Uterus (tissue), 4 donors: ENCODE results near the gene UROC1. TPM values are rescaled to one million over a fixed set of nuclear protein-coding genes. Genes with fewer than 3 reads are reported as not detected.

Source experiments
- DNase-seq, 2 donors: peaks; one replicate each; pipeline ENCODE4 v3.0.0-alpha.2; 2019 to 2020
- H3K27ac ChIP-seq, 2 donors: fragments of 200-600 bp; sonication (generic); 1 replicate in 1 of 2; 2 replicates in 1 of 2; pipeline ENCODE4 v1.5.1; 2016 to 2018
- H3K27me3 ChIP-seq, 2 donors: fragments of 200-600 bp; sonication (generic); one replicate each; pipeline ENCODE4 v1.5.1; 2018 to 2019; ENCODE audit warnings: control low read depth in 1 of 2
- H3K36me3 ChIP-seq, 2 donors: fragments of 200-600 bp; sonication (generic); one replicate each; pipeline ENCODE4 v1.5.1; 2019; ENCODE audit warnings: control low read depth in 1 of 2
- H3K4me1 ChIP-seq, 2 donors: fragments of 200-600 bp; sonication (generic); one replicate each; pipeline ENCODE4 v1.5.1; 2018 to 2019; ENCODE audit warnings: control low read depth in 1 of 2
- H3K4me3 ChIP-seq, 2 donors: fragments of 200-600 bp; sonication (generic); 1 replicate in 1 of 2; 2 replicates in 1 of 2; pipeline ENCODE4 v1.5.1; 2018 to 2019; ENCODE audit warnings: mild to moderate bottlenecking in 1 of 2
- H3K9me3 ChIP-seq, 2 donors: fragments of 200-600 bp; sonication (generic); one replicate each; pipeline ENCODE4 v1.5.1; 2019; ENCODE audit warnings: control low read depth in 1 of 2
- POLR2A ChIP-seq, 2 donors: fragments of 450-650 bp; IDR thresholded peaks; one replicate each; pipeline ENCODE4 v1.6.1; 2016; ENCODE audit warnings: antibody characterized with exemption in 2 of 2, mild to moderate bottlenecking in 1 of 2, moderate library complexity in 1 of 2
- intact Hi-C: fragments of 100-400 bp; cut with DNase I; formaldehyde crosslinking; loops from one replicate; pipeline ENCODE4 v1.15.1; 2023; ENCODE audit warnings: low total_unique reads
- total RNA-seq, 4 donors: library from RNA; depleted of rRNA in 3 of 4; stranded (reverse); fragments of >200 nt in 3 of 4; gene quantifications; one replicate each; pipeline versions ENCODE4 v1.1.0 to v1.2.4, GENCODE V29; 2014 to 2023
- TF ChIP-seq, protein P1 (sequence below), 4 experiments: fragments of 200-600 bp in 2 of 4; fragments of 450-650 bp in 2 of 4; sonication (generic) in 2 of 4; IDR thresholded peaks; one replicate each; pipeline ENCODE4 v1.5.1; 2016 to 2019; ENCODE audit warnings: antibody characterized with exemption in 4 of 4, mild to moderate bottlenecking in 2 of 4, moderate library complexity in 1 of 4
- donor health status: DM: yes; HTN: yes; CAD: no.

The UROC1 gene
- total RNA-seq, 4 donors from 2014 or later = 0.07 TPM; not detected in 3

DNA sequence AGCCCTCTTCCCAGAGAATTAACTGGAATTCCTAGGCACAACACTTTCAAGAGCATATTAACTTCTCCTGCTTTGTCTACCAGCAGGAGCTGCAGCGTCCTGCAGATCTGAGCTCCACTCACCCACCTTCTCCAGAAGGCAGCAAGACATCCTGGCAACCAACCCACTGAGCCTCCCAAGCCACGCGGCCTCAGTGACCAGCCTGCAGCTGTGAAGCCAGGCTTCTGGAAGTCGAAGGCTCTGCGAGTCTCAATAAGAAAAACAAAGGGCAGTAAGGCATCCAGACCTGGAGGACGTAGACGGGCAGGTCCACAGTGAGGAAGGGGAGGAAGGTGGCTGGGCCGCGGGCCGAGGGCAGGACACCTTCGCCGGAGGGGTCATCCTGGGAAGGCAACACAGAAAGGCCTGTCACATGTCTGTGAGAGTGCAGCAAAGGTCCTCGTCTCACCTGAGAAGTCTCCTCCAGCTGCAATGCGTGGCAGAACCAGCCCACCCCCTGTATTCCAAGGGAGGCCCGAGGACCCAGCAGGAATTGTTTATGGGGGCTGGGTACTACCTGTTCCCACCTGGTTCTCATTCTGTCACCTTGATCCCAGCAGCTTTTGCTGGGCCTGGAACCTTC, 78.1 kb downstream of the UROC1 start:
- H3K27ac ChIP-seq = no peak overlapping the region
- H3K36me3 ChIP-seq = no peaks in the 10 kb centered on the region
- no peak for TF ChIP-seq POLR2A (IDR thresholded peaks at IDR 0.05)
- TF ChIP-seq, protein P1, sequence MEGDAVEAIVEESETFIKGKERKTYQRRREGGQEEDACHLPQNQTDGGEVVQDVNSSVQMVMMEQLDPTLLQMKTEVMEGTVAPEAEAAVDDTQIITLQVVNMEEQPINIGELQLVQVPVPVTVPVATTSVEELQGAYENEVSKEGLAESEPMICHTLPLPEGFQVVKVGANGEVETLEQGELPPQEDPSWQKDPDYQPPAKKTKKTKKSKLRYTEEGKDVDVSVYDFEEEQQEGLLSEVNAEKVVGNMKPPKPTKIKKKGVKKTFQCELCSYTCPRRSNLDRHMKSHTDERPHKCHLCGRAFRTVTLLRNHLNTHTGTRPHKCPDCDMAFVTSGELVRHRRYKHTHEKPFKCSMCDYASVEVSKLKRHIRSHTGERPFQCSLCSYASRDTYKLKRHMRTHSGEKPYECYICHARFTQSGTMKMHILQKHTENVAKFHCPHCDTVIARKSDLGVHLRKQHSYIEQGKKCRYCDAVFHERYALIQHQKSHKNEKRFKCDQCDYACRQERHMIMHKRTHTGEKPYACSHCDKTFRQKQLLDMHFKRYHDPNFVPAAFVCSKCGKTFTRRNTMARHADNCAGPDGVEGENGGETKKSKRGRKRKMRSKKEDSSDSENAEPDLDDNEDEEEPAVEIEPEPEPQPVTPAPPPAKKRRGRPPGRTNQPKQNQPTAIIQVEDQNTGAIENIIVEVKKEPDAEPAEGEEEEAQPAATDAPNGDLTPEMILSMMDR (IDR thresholded peaks at IDR 0.05) = no peak
- H3K4me3 ChIP-seq = no peak overlapping the region
- H3K4me1 ChIP-seq = no peaks in the 10 kb centered on the region
- H3K9me3 ChIP-seq = no peaks in the 10 kb centered on the region
- DNase-seq = peak in 1 of 2 donors; percentile 1
- intact Hi-C loops = no loop called here
- no peaks in the 10 kb centered on the region for H3K27me3 ChIP-seq

DNA sequence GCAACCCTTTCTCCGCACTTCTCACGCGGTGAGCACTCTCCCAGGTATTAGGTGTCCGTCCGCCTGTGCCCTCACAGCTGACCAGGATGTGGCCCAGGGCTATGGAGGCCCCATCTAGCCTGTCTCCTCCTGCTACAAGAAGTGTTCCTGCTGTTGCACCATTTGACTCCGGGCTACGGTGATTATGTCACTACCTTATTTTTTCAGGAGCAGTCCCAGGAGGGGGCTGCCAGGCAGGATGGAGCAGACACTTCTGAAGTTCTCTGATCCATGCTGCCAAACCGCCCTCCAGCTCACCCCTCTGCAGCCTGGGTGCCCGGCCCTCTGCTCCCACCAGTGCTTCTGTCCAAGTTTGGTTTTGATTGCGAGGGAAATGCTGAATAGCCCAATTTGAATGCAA, 78.8 kb downstream of the UROC1 start:
- no peak for TF ChIP-seq POLR2A (IDR thresholded peaks at IDR 0.05)
- TF ChIP-seq, protein P1 (IDR thresholded peaks at IDR 0.05) = no peak
- DNase-seq = no peak
- intact Hi-C loops = no loop called here
- H3K27me3 ChIP-seq = no peaks in the 10 kb centered on the region
- no peak overlapping the region for H3K27ac ChIP-seq
- no peak overlapping the region for H3K4me3 ChIP-seq
- no peaks in the 10 kb centered on the region for H3K9me3 ChIP-seq
- H3K36me3 ChIP-seq = no peaks in the 10 kb centered on the region
- no peaks in the 10 kb centered on the region for H3K4me1 ChIP-seq

DNA sequence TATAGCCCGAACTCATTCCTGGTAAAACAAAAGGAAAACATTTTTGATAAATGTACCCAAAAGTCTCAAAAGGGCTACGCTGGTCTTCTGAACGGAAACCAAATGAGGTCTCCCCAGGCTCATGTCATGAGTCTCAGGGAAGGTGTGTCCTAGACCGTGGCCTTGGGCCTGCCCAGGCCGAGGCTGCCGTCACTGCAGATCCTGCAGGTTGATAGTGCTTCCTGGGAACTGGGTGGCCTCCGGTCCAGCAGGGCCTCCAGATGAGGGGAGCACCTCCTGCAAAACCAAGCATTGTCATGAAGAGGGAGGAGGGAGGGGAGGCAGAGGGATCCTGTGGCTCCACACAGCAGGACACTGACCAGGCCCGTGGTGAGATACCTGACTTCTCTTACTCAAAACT, 79.4 kb downstream of the UROC1 start:
- Histone ChIP-seq H3K36me3 (no peaks in the 10 kb centered on the region), H3K4me3 (no peak overlapping the region), H3K9me3 (no peaks in the 10 kb centered on the region), H3K27me3 (no peaks in the 10 kb centered on the region), H3K4me1 (no peaks in the 10 kb centered on the region), H3K27ac (no peak overlapping the region)
- intact Hi-C loops = no loop called here
- DNase-seq = peak in 1 of 2 donors; percentile 4
- TF ChIP-seq, protein P1 (IDR thresholded peaks at IDR 0.05) = no peak
- TF ChIP-seq POLR2A (IDR thresholded peaks at IDR 0.05) = no peak

DNA sequence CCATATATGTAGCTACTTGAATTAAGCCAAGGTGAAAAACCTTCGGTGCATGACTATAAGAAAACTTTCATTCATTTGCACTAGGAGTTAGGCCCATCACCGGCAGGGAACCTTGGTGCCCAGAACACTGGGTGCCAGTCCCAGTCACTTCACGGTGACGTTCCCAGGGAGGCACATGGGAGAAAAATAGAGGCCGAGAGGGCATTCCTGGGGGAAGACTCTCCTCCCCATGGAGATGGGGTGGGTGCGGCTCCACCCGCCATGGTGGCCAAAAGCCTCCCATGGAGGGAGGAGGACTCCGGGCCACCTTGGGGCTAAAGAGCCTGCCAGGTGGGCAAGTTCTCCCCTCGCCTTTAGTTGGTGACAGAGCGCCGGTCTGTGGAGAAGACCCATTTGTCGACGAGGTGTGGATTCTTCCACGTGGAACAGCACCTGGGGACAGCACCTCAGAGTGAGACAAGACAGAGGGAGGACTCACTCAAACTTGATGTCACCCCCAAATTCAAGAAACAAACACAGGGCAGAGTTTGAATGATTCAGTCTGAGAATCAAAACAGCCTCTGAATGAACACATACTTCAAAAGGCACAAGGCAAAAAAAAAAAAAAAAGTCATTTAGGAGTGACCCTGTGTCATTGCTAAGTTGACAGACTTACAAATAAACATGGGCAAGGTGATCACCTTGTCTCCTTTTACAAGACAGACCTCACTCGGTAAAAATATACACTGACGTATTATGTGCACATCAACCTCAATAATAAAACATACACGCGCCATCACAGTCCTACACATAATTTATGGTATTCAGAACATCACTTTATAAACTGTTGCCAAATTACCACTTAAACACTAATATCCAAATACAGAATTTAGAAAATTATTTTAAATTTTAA, 80.5 kb downstream of the UROC1 start:
- H3K36me3 ChIP-seq = no peaks in the 10 kb centered on the region
- TF ChIP-seq POLR2A (IDR thresholded peaks at IDR 0.05) = no peak
- TF ChIP-seq, protein P1 (IDR thresholded peaks at IDR 0.05) = no peak
- intact Hi-C loops = no loop called here

More for the DNA sequence above, 80.5 kb downstream of the UROC1 start:
- no peaks in the 10 kb centered on the region for H3K27me3 ChIP-seq
- H3K4me1 ChIP-seq = no peaks in the 10 kb centered on the region
- H3K4me3 ChIP-seq = no peak overlapping the region
- peak in 1 of 2 donors; percentile 7 for DNase-seq
- no peak overlapping the region for H3K27ac ChIP-seq
- H3K9me3 ChIP-seq = no peaks in the 10 kb centered on the region
